Neural cell (in vitro differentiated cells): ENCODE measurements around the gene MED26. TPM values are rescaled to one million over a fixed set of nuclear protein-coding genes. Genes with fewer than 3 reads are reported as not detected.

ENCODE experiments used
- H2AFZ ChIP-seq: fragments of 200-600, 300-800 bp; sonication (generic), shearing (Covaris generic); 2 replicates; pipeline ENCODE4 v1.6.0; 2014; ENCODE audit warnings: low read depth, mild to moderate bottlenecking, antibody characterized with exemption, low read length, moderate library complexity
- H3F3A ChIP-seq: fragments of 200-600 bp; shearing (Covaris generic); 2 replicates; pipeline ENCODE4 v1.6.1; 2016; ENCODE audit warnings: mild to moderate bottlenecking, moderate library complexity, mixed read lengths, antibody characterized with exemption, low read length; ENCODE audit not compliant: insufficient read depth, poor library complexity, severe bottlenecking
- H3K27ac ChIP-seq: fragments of 200-600, 300-800 bp; sonication (generic), shearing (Covaris generic); 2 replicates; pipeline ENCODE4 v1.5.1; 2014; ENCODE audit warnings: mild to moderate bottlenecking, low read length, moderate library complexity
- H3K27me3 ChIP-seq: fragments of 300-800, 200-600 bp; sonication (generic), shearing (Covaris generic); 2 replicates; pipeline ENCODE4 v1.6.0; 2014; ENCODE audit warnings: mild to moderate bottlenecking, low read depth, low read length, moderate library complexity; ENCODE audit not compliant: insufficient read depth
- H3K36me3 ChIP-seq: fragments of 300-800, 200-600 bp; sonication (generic), shearing (Covaris generic); 2 replicates; pipeline ENCODE4 v1.5.1; 2014; ENCODE audit warnings: mild to moderate bottlenecking, antibody characterized with exemption, low read length, moderate library complexity; ENCODE audit not compliant: insufficient read depth
- H3K4me2 ChIP-seq: fragments of 300-800, 200-600 bp; sonication (generic), shearing (Covaris generic); 2 replicates; pipeline ENCODE4 v1.6.0; 2014; ENCODE audit warnings: mild to moderate bottlenecking, low read length
- H3K4me3 ChIP-seq: fragments of 300-800, 200-600 bp; sonication (generic), shearing (Covaris generic); 2 replicates; pipeline ENCODE4 v1.5.1; 2014; ENCODE audit warnings: mild to moderate bottlenecking, low read length, moderate library complexity
- H3K79me2 ChIP-seq: fragments of 200-600 bp; shearing (Covaris generic); replicated peaks from 2 replicates; pipeline ENCODE4 v1.6.0; 2014; ENCODE audit warnings: mild to moderate bottlenecking, low read length, moderate library complexity; ENCODE audit not compliant: insufficient read depth
- H3K9ac ChIP-seq: fragments of 300-800, 200-600 bp; sonication (generic), shearing (Covaris generic); 2 replicates; pipeline ENCODE4 v1.6.1; 2016; ENCODE audit warnings: mild to moderate bottlenecking, low read length, mixed read lengths
- H3K9me2 ChIP-seq: fragments of 200-600 bp; shearing (Covaris generic); 2 replicates; pipeline ENCODE4 v1.6.1; 2016; ENCODE audit warnings: mild to moderate bottlenecking, low read length, mixed read lengths; ENCODE audit not compliant: insufficient read depth
- H3K9me3 ChIP-seq: fragments of 200-600, 300-800 bp; sonication (generic), shearing (Covaris generic); 2 replicates; pipeline ENCODE4 v1.6.1; 2016; ENCODE audit warnings: mild to moderate bottlenecking, mixed run types, low read length, moderate library complexity, mixed read lengths
- H4K20me1 ChIP-seq: fragments of 200-600 bp; shearing (Covaris generic); 2 replicates; pipeline ENCODE4 v1.6.1; 2016; ENCODE audit warnings: mild to moderate bottlenecking, mixed run types; ENCODE audit not compliant: insufficient read depth
- CTCF ChIP-seq: fragments of 450-650 bp; IDR thresholded peaks from 2 replicates; pipeline ENCODE4 v1.5.1; 2014; ENCODE audit warnings: antibody characterized with exemption, mild to moderate bottlenecking, moderate library complexity; ENCODE audit not compliant: poor library complexity, severe bottlenecking
- EP300 ChIP-seq: fragments of 450-650 bp; conservative IDR thresholded peaks from 2 replicates; pipeline ENCODE4 v1.6.1; 2014; ENCODE audit warnings: antibody characterized with exemption, mild to moderate bottlenecking, moderate library complexity; ENCODE audit not compliant: poor library complexity, severe bottlenecking
- EZH2 ChIP-seq: fragments of 200-600, 300-800 bp; shearing (Covaris generic), sonication (generic); IDR thresholded peaks from 2 replicates; pipeline ENCODE4 v1.6.1; 2014; ENCODE audit warnings: antibody characterized with exemption, low read length, borderline replicate concordance, mild to moderate bottlenecking; ENCODE audit not compliant: insufficient read depth, poor library complexity, severe bottlenecking
- MXI1 ChIP-seq: fragments of 450-650 bp; conservative IDR thresholded peaks from 2 replicates; pipeline ENCODE4 v1.6.1; 2014; ENCODE audit warnings: antibody characterized with exemption, mild to moderate bottlenecking; ENCODE audit not compliant: poor library complexity, severe bottlenecking
- POLR2AphosphoS5 ChIP-seq: IDR thresholded peaks from 2 replicates; pipeline ENCODE4 v1.6.1; 2012
- RAD21 ChIP-seq: fragments of 450-650 bp; conservative IDR thresholded peaks from 2 replicates; pipeline ENCODE4 v1.6.1; 2014; ENCODE audit warnings: antibody characterized with exemption, mild to moderate bottlenecking, moderate library complexity
- SMC3 ChIP-seq: fragments of 450-650 bp; conservative IDR thresholded peaks from 2 replicates; pipeline ENCODE4 v1.6.1; 2014; ENCODE audit warnings: antibody characterized with exemption, mild to moderate bottlenecking, moderate library complexity; ENCODE audit not compliant: poor library complexity
- TAF1 ChIP-seq: IDR thresholded peaks from 2 replicates; pipeline ENCODE4 v1.6.1; 2012; ENCODE audit warnings: low read depth
- polyA plus RNA-seq: library from polyadenylated mRNA; depleted of rRNA; stranded (reverse); fragments of >200 nt; gene quantifications from 2 replicates; pipeline ENCODE4 v1.2.3, GENCODE V29; 2014
- TF ChIP-seq, protein P1 (sequence below): IDR thresholded peaks from 2 replicates; pipeline ENCODE4 v1.6.1; 2012; ENCODE audit warnings: borderline replicate concordance

Gene MED26
- polyA plus RNA-seq, 1 donor from 2014 or later, result 4.2 TPM

DNA sequence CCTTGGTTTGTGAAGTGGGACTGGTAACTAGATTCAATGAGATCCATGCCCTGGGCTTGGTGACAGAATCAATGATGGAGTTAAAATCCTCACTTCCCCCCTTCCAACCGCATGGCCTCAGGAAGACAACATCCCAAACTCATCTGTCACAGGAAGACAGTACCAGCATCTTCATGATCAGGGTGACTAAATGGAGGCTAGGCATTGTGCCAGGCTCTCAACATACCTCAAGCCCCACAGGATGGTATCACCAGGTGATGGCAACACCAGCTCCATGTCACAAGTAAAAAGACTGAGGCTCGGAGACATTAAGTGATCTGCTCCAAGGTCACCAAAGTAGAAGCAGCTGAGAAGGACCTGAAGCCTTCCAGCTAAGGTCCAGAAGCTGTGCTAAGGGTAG is 14.2 kb downstream of the MED26 start:
- Histone ChIP-seq H3K27ac (no peak overlapping the region), H4K20me1 (no peaks in the 10 kb centered on the region)

GRCh38 chr19:16612636-16613035 is 15.4 kb downstream of the MED26 start:
- Histone ChIP-seq H3K27ac (no peak overlapping the region), H4K20me1 (no peaks in the 10 kb centered on the region)

More for the DNA sequence above, 14.2 kb downstream of the MED26 start:
- no peaks in the 10 kb centered on the region for H3K9me2 ChIP-seq
- H3K9ac ChIP-seq, result no peak overlapping the region
- H3K27me3 ChIP-seq, result no peaks in the 10 kb centered on the region
- no peak overlapping the region for H2AFZ ChIP-seq
- H3K4me2 ChIP-seq, result no peak overlapping the region
- no peak overlapping the region for H3K4me3 ChIP-seq
- H3K79me2 ChIP-seq, result peaks cover 70% of the 10 kb centered on the region
- H3K36me3 ChIP-seq, result no peaks in the 10 kb centered on the region
- no peaks in the 10 kb centered on the region for H3K9me3 ChIP-seq
- TF ChIP-seq POLR2AphosphoS5, result no peak
- TF ChIP-seq EP300, result no peak
- TF ChIP-seq TAF1, result no peak
- no peak for TF ChIP-seq RAD21
- no peak for TF ChIP-seq MXI1
- TF ChIP-seq, protein P1, sequence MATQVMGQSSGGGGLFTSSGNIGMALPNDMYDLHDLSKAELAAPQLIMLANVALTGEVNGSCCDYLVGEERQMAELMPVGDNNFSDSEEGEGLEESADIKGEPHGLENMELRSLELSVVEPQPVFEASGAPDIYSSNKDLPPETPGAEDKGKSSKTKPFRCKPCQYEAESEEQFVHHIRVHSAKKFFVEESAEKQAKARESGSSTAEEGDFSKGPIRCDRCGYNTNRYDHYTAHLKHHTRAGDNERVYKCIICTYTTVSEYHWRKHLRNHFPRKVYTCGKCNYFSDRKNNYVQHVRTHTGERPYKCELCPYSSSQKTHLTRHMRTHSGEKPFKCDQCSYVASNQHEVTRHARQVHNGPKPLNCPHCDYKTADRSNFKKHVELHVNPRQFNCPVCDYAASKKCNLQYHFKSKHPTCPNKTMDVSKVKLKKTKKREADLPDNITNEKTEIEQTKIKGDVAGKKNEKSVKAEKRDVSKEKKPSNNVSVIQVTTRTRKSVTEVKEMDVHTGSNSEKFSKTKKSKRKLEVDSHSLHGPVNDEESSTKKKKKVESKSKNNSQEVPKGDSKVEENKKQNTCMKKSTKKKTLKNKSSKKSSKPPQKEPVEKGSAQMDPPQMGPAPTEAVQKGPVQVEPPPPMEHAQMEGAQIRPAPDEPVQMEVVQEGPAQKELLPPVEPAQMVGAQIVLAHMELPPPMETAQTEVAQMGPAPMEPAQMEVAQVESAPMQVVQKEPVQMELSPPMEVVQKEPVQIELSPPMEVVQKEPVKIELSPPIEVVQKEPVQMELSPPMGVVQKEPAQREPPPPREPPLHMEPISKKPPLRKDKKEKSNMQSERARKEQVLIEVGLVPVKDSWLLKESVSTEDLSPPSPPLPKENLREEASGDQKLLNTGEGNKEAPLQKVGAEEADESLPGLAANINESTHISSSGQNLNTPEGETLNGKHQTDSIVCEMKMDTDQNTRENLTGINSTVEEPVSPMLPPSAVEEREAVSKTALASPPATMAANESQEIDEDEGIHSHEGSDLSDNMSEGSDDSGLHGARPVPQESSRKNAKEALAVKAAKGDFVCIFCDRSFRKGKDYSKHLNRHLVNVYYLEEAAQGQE, result no peak
- TF ChIP-seq EZH2, result no peak
- TF ChIP-seq CTCF, result no peak
- no peak for TF ChIP-seq SMC3
- no peaks in the 10 kb centered on the region for H3F3A ChIP-seq

More at GRCh38 chr19:16612636-16613035, 15.4 kb downstream of the MED26 start:
- Histone ChIP-seq H3K4me2 (no peak overlapping the region), H2AFZ (no peak overlapping the region), H3K9ac (no peak overlapping the region), H3K79me2 (peaks cover 60% of the 10 kb centered on the region), H3F3A (no peaks in the 10 kb centered on the region), H3K4me3 (no peak overlapping the region), H3K9me2 (no peaks in the 10 kb centered on the region), H3K9me3 (no peaks in the 10 kb centered on the region), H3K36me3 (no peaks in the 10 kb centered on the region), H3K27me3 (no peaks in the 10 kb centered on the region)
- TF ChIP-seq, protein P1, result no peak
